Loucy (cell line): Measurements from ENCODE around the gene TAB2.

Experiments
- CTCF ChIP-seq: fragments of 200-600 bp; sonication (generic); conservative IDR thresholded peaks from 2 replicates; pipeline ENCODE4 v1.5.1; 2014; ENCODE audit warnings: mild to moderate bottlenecking, antibody characterized with exemption, low read length
- EZH2phosphoT487 ChIP-seq: fragments of 200-600 bp; IDR thresholded peaks from 2 replicates; pipeline ENCODE4 v1.6.1; 2018; ENCODE audit warnings: antibody characterized with exemption, mild to moderate bottlenecking, moderate library complexity, borderline replicate concordance

GRCh38 chr6:149362289-149362688 lies 44.8 kb downstream of the TAB2 start:
- TF ChIP-seq EZH2phosphoT487 (no peak), CTCF (no peak)
